ENCODE measurements around the gene RAP1GAP2.
A peak's percentile ranks its signal among the peaks of the same experiment; 100 is the strongest.

Gene RAP1GAP2

DNA sequence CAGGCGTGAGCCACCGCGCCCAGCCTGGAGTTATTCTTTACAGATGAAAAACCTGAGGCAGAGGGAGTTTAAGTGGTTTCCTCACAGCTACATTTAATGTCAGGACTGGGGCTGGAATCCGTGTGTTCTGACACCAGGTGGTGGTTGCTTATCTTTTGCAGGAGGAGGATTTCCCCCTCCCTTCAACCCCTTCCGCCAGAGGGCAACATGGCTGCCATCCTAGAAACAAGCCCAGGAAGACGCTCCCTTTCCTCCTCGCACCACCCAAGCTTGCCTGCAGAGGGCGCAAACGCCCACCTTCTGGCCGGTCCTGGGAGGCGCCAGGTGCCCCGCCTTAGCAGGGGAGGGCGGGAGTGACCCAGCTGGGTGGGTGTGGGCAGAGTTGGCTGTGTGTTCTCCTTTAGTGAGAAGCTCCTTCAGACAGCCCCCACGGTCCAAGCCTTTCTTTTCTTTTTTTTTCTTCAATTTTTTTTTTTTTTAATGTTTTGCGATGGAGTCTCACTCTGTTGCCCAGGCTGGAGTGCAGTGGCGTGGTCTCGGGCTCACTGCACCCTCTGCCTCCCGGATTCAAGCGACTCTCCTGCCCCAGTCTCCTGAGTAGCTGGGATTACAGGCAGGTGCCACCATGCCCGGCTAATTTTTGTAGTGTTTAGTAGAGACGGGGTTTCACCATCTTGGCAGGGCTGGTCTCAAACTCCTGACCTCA lies 9.9 kb upstream of the RAP1GAP2 start:
- DNase-seq (ENCODE audit: low read depth in 2 of 2): peak; percentile 74 to 78

DNA sequence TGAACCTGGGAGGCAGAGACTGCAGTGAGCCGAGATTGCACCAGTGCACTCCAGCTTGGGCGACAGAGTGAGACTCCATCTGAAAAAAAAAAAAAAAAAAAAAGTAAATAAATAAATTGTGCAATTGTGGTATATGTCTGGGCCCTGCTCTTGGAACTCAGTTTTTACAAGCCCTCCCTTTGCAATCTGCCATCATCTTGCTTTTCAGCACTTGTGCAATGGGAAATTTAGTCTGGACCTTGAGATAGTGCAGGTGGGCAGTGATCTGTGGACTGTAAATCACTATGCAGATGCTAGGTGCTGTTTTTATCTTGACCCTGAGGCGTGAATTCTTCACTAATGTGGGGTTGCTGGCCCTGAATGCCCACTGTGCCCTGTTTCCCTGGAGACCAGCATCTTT lies 6.5 kb upstream of the RAP1GAP2 start:
- no peak for DNase-seq (ENCODE audit: low read depth in 2 of 2)

DNA sequence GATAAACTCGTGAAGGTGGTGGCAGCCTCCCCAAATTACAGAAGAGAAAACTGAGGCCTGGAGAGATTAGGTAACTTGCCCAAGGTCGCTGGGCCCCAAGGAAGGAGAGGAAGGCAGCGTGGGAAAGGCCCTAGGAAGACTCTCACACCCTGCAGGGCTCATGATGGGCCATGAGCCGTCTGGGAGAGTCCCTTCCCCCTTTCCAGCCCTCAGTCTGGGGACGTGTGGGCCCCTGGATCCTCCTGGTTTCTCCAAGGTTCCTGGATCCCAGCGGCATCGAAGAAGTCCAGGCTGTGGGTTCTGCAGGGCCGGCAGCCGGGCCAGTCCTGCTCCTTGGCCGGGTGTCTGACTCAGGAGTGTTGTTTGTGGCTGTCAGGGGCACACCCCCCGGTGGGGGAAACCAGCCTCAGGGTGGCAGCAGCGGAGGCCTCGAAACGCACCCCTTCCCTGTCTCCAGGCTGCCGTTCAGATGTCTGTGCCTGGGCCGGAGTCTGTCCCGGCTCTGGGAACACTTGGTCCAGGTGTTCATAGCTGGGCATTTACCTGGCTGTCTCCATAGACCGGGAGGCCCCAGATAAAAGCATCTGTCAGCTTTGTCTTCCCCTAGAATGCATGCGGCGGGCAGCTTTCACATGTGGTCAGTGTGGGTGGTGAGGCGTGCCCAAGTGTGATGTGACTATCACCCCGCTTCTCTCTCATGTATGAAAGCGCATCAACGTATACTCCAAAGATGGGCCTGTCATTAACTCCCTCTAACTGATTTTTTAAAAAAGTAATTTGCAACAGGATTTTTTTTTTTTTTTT lies 3.7 kb upstream of the RAP1GAP2 start:
- DNase-seq (ENCODE audit: low read depth in 2 of 2): peak; percentile 59 to 67

DNA sequence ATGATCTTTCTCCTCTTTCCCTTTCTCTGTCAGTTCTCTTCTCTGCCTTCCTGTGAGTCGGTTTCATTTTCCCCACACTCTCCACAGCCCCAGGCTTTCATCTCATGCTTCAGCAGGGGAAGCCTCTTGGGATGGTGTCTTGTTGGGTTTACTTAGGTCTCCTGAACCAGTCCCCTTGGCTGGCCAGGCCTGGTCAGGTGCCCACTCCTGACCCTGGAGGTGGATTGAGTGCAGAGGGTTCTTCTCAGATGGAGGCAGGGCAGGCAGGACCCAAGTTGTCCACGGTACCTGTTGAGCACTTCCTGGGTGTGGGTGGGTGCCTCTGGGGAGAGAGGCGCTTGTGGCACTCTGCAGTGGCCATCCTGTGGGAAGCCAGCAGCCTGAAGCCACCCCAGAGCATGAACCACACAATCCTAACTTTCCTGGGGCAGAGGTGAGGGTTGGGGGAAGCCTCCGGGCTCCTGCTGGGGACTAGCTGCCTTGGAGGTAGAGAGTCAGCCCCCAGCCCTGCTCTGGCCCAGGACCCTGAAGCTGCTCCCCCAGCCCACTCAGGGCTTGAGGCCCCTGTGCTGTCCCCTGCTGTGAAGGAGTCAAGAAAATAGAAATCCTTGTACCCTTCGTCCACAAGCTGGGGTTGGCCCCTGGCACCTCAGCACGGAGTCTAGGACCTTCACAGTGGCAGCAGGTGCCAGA lies 2.0 kb upstream of the RAP1GAP2 start:
- DNase-seq (ENCODE audit: low read depth in 2 of 2): no peak

DNA sequence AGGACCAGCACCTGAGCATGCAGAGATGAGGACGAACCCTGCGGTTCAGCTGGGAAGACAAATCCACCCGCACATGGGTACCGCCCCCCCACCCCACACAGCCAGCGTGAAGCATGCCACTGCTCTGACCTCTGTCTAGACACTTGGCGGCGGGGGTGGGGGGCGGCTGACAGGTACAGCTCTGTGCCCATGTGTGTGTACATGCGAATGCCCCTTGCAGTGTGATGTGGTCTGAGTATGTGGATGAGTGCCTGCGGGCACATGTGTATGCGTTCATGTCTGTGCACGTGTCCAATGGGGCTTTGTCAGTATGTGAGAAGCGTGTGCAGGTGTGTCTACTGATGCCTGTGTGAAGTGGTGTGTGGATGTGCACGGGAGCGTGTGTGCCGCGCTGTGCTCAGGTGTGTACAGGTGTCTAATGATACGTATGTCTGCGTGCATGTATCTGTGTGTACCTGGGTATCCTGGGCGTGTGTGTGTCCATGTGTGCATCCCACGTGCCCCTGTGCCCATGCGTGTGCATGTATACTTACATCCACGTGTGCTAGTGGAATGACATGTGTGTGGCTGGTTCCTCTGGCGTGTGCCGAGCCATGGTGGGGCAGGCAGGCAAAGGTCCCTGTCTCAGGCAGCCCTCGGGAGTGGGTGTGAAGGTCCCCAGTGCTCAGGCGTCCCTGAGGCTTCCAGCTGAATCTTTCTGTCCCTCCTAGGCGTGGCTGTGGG lies 636 bp upstream of the RAP1GAP2 start:
- DNase-seq (ENCODE audit: low read depth in 2 of 2): no peak

DNA sequence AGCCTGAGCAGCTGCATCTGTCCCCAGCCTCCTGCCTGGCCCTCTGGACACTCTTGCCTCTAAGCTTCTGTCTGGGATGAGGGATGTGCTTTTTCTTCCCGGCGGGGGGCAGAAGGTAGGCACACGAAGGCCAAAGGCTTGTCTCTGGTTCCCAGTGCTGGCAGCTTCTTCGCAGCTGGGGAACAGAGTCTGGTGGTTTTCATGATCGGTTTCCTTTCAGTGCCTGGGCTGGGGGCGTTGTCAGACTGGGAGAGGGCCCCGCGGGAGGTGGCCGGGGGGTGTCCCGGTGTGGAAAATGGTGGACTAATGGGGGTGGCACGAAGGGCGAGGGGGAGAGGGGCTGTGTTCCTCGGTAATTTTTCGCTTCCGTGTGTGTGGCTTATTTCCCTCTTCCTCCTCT lies 988 bp downstream of the RAP1GAP2 start:
- no peak for DNase-seq (ENCODE audit: low read depth in 2 of 2)

DNA sequence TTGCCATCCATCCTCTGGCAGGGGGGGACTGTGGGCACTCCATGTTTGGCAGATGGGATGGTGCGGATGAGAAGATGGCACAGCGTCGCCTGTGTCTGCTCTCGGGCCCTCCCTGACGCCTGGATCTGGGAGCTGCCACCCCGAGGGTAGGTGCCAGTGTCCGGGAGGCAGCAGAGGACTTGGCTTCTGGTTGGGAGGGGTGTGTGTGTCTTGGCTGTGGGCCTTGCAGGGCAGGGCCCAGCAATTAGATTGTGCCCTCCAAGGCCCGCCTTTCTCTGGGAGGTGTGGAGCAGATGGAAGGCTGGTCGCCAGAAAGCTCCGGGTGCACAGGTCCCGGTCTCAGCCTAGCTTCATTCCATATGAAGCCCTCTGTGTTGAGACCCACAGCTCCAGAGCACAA lies 1.4 kb downstream of the RAP1GAP2 start:
- no peak for DNase-seq (ENCODE audit: low read depth in 2 of 2)

DNA sequence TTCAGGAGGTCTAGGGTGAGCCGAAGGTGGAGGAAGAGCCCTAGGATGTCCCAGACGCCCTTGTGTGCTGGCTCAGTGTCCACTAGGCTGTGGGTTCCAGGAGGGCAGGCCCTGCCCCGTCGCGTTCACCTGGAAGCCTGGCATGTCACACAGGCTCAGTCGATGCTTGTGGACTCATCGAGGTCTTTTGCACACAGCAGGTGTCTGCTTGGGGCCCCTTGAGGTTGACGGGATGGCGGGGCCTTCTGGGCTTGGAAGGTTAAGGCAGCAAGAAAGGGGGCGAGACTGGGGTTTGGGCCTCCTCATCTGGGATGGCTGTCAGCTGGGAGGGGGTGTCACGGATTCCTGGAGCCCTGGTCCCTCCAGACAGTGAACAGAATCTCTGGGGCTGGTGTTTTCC lies 1.9 kb downstream of the RAP1GAP2 start:
- DNase-seq (ENCODE audit: low read depth in 2 of 2): no peak

DNA sequence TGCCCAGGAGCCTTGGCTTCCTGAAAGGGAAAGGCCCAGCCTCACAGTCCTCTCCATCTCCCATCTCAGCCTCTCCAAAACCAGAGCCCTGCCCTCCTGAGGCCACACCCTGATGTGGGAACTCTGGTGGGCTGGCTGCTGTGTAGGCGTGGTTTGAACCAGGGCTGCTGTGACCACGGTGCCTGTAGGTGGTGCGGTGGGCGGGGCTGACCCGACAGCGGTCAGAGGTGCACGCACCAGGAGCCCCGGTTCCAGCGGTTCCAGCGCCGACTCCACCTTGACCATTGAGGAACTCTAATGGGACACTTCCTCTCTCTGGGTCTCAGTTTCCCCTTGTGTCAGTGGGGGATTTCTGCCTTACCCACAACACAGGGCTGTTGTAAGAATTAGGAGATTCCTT lies 2.4 kb downstream of the RAP1GAP2 start:
- DNase-seq (ENCODE audit: low read depth in 2 of 2): no peak

DNA sequence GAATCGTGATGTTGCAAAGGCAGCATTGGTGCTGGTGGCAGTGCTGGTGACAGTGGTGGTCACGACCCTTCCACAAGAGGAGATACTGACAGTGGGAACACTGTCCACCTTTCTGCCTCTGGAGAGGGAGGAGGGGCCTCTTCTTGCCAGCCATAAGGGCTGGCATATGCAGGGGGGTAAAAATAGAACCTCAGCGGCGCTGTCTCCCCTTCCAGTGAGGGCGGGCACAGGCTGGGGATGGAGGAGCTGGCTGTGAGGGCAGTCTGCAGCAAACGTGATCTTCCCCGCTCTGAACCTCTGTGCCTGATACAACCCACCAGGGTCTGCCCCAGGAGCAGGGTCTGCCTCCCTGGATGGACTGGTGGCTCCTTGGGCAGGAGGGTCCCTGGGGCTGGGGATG lies 3.4 kb downstream of the RAP1GAP2 start:
- no peak for DNase-seq (ENCODE audit: low read depth in 2 of 2)

DNA sequence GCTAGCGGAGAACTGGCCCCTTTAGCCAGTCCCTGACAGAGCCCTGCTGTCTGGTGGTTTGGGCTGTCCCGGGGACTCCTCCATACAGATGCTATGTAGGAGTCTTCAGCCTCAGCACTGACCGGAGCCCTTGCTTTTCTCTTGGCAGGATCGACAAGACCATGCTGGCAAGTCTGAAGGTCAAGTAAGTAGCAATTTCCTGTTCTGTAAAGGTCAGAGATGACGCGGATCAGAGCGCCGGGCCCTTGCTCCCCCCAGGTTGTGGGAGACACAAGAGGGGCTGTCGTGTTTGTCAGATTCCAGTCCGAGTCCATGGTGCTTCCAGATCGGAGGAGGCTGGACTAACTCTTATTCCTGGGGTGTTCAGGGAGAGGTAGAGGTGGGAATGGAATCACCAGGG lies 4.1 kb downstream of the RAP1GAP2 start:
- DNase-seq (ENCODE audit: low read depth in 2 of 2): no peak

DNA sequence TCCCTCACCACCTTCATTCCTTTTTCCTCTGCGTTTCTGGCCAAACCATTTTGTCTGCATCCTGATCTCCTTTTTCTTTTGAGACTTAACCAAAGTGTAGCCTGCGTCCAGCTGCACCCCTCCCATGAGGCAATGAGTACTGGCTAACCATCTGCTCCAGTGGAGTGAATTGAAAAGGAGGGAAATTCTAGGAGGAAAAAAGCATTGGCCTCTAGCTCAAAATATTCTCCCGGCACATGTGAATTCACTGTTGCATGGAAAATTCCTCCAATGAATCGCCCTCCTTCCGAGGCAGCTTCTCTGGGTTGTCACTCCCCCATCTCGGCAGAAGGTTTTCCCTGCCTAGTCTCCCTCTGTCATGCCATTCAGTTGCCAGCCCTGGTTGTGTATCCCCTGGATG lies 5.6 kb downstream of the RAP1GAP2 start:
- DNase-seq (ENCODE audit: low read depth in 2 of 2): no peak

DNA sequence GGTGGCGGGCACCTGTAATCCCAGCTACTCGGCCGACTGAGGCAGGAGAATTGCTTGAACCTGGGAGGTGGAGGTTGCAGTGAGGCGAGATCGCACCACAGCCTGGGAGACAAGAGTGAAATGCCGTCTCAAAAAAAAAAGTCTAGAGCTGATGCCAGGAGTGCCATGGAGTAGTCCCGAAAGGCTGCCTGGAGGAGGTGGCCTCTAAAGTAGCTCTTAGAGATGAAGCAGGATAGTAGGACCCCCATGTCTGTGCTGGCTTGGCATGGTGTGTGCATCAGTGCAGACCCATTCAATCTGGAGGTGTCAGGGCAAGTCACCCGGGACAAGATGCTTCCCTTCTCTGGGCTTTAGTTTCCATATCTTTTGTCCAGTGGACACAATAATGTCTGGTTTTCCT lies 6.3 kb downstream of the RAP1GAP2 start:
- DNase-seq (ENCODE audit: low read depth in 2 of 2): no peak

DNA sequence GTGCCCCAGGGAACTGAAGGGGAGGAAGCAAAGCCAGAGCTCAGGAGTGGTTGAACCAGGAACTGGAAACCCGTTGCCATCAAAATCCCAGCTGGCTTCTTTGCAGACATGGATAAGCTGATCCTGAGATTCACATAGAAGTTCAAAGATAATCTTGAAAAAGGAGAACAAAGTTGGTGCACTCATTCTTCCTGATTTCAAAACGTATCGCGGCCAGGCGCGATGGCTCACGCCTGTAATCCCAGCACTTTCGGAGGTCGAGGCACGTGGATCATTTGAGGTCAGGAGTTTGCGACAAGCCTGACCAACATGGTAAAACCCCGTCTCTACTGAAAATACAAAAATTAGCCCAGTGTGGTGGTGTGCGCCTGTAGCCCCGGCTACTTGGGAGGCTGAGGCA lies 7.1 kb downstream of the RAP1GAP2 start:
- no peak for DNase-seq (ENCODE audit: low read depth in 2 of 2)

DNA sequence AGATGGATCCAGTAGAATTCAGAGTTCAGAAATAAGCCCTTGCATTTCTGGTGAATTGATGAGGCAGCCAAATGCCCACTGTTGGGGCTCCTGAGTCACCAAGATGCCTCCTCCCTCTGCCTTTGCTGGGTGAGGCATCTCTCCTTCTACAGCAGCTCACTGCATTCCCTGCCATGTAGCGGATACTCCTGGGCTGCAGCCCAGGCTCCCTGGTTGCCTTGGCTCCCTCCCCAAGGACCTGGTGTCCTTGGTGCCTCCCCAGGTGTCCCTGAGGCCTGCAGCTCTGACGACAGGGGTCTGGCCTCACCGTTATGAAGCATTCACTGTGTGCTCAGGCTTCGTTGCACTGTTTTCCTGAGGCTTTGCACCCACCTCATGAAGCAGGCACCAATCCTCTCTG lies 7.7 kb downstream of the RAP1GAP2 start:
- no peak for DNase-seq (ENCODE audit: low read depth in 2 of 2)

DNA sequence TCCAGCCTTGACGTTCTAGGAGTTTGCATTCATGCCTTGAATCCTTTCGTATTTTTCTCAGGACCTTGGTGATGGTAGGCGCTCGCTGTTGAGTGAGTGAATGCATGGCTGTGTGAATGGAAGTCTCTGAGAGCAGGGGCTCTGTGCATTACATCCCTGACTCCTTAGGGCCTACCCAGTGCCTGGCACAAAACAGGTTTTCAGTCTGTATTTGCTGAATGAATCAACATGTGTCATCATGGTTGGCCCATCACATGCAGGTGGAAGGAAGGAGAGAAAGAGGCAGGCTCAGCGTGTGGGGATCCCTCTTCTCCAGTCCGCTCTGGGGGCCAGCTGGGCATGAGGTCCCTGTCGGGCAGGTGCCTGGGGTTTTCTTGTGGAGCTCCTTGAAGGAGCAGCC lies 8.7 kb downstream of the RAP1GAP2 start:
- DNase-seq (ENCODE audit: low read depth in 2 of 2): no peak

DNA sequence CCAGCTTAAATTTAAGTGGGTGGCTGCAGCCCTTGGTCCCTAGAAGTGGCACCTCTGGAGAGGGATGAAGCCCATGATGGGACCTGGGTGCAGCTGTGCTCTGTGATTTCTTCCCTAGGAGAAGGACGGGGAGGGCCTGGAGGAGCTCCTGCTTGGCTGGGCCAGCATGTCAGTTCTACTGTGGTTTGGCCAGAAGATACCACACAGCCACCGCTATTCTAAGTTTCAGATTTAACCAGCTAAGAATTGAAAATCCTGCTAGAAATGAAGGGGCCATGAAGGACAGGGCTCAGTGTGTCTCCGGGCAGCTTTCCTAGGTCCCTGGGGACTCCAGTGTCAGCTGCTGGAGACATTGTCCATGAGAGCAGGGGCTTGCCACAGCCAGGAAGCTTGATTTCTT lies 9.7 kb downstream of the RAP1GAP2 start:
- DNase-seq (ENCODE audit: low read depth in 2 of 2): no peak

DNA sequence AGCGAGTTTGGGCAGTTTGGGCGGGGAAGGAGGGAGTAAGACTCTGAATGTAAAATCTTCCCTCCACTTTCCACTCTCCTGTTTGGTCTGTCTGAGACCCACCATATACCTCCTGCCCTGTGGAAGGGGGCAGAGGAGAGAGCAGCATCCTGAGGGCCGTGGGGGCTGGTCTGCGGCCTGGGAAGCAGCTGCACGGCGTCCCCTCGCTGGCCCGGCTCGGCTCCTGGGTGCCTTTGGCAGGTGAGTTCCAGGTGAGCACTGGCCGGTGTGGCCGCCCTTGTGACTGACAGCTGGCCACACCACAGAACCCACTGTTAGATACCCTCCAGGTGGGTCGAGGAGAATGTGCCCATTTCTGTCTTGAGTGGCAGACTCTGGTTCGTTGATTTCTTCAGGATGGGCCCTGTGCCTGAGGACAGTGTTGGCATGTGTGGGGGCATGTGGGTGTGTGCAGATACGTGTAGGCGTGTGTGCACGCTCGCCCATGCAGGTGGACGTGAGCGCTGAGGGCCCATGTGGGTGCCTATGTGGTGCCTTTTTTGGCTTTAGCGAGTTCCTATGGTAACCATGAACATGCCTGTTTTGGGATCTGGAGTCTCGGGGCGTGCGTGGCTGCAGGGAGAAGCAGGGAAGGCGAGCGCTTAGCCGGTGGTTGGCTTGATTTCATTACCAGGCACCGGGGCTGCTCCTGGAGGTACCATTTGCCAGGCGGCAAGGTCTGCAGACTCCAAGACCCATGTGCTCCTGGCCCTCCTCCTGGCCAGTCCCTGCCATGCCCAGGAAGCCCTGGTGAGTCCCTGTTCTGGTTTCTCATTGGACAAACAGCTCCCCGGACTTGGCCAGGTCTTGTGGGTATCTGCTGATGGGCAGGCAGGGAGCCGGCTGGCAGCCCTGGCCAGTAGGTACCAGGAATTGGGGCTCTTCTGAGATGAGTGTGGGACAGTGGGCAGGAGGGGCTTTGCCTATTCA lies 12.4 kb downstream of the RAP1GAP2 start:
- DNase-seq (ENCODE audit: low read depth in 2 of 2): no peak

DNA sequence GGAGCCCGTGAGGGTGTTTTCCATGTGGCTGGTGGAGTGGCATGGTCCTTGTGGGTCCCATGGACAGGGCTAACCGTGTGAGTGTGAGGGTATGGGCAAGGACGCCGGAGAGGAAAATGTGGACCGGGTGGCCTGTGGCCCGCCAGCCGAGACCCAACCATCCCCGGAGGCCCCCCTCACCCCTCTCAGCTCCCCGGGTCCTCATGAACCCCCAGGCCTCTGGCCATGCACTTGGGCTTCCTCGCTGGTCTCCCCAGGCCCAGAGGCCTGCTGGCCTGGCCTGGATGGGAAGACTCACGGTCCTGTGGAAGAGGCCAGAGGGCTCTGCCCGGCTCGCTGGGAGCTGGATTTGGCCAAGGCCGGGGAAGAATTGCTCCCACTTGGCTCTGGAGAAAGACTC lies 13.1 kb downstream of the RAP1GAP2 start:
- DNase-seq (ENCODE audit: low read depth in 2 of 2): no peak

DNA sequence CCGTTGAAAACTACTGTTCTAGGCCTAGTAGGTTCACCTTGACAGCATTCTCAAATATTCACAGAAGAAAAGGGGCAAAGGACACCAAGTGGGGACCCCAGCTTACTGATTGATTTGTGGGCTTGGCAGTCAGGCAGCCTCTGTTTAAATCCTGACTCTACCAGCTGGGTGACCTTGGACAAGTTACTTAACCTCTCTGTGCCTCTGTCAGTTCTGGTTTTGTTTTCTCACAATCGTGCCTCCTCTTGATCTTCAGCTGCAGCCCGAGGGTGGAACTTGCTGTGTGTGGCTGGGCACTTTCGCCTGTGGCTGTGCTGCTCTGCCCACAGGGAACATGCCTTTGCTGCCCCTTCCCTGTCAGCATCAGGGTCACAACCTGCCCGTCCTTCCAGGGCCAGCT lies 17.8 kb downstream of the RAP1GAP2 start:
- DNase-seq (ENCODE audit: low read depth in 2 of 2): no peak
